ENCODE measurements around the gene PRRT1. TPM values are rescaled to one million over a fixed set of nuclear protein-coding genes. Genes with fewer than 3 reads are reported as not detected.

PRRT1 gene
- total and polyA plus RNA-seq, 12 donors = 0.17 to 2.9 (median 0.69) TPM

DNA sequence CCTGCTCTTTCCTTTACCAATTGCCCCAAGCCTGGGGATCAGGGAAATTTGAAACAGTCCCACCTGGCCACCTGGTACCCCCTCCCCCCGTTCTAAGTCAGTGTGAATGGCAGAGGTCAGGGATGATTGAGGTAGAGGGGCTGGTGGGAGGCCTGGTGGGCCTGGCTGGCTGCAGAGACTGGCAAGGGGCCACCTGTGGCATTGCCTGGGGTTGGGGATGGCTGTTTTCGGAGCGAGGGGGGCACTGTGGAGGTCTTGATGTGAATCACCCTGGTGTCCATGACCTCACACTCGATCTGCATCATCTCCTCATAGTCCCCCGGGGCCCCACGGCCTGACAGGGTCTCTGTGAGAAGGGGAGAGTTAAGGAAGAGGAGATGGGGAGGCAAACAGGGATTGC is 36.1 kb downstream of the PRRT1 start:
- TF ChIP-seq, protein P1, sequence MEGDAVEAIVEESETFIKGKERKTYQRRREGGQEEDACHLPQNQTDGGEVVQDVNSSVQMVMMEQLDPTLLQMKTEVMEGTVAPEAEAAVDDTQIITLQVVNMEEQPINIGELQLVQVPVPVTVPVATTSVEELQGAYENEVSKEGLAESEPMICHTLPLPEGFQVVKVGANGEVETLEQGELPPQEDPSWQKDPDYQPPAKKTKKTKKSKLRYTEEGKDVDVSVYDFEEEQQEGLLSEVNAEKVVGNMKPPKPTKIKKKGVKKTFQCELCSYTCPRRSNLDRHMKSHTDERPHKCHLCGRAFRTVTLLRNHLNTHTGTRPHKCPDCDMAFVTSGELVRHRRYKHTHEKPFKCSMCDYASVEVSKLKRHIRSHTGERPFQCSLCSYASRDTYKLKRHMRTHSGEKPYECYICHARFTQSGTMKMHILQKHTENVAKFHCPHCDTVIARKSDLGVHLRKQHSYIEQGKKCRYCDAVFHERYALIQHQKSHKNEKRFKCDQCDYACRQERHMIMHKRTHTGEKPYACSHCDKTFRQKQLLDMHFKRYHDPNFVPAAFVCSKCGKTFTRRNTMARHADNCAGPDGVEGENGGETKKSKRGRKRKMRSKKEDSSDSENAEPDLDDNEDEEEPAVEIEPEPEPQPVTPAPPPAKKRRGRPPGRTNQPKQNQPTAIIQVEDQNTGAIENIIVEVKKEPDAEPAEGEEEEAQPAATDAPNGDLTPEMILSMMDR (IDR thresholded peaks at IDR 0.05) = no peak
- peaks cover 0 to 59% (median 32%) of the 10 kb centered on the region in 9 donors for H3K36me3 ChIP-seq
- H3K4me1 ChIP-seq = peaks cover 16 to 63% (median 54%) of the 10 kb centered on the region in 9 donors
- no peak for DNase-seq
- no peak overlapping the region for H3K4me3 ChIP-seq
- H3K9me3 ChIP-seq = no peaks in the 10 kb centered on the region
- intact Hi-C loops (cut with DNase I) = loop anchor here in 5 of 10 donors (5.0 to 10.0 kb wide), 4 partner anchors 37 to 129 kb away; partner anchors contain the start of genes PPT2 (in 2 of the 5) and PRRT1 (in 2 of the 5)
- H3K27ac ChIP-seq = peak overlapping the region in 3 of 10 donors; percentile 20 to 96 (median 89)
- no peak for ATAC-seq
- H3K27me3 ChIP-seq = no peaks in the 10 kb centered on the region
- 81 to 88% methylated on average over 6 of the region's 6 CpGs for WGBS, 2 donors

DNA sequence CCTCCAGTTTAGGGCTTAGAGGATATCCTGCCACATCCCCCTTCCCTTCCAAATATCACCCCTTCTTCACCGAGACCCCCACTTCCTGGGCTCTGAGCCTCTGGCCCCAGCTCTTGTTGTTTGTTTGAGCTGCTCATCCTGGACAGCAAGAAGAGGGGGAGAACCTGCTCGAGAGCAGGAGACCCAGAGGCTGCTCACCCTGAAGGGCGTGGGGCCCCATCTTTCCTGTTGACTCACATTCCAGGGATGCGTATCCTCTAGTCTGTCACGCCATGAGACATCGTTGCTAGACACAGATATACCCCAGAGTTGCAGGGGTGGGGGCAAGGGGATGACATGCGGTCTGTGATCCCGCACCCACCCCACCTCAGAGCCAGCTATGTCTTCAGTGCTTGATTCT is 36.9 kb downstream of the PRRT1 start:
- no peaks in the 10 kb centered on the region for H3K27me3 ChIP-seq
- ATAC-seq (no peak), DNase-seq (no peak)
- H3K36me3 ChIP-seq = peaks cover 0 to 51% (median 24%) of the 10 kb centered on the region in 9 donors
- WGBS, 2 donors = 60 to 73% methylated on average over 8 of the region's 8 CpGs
- H3K27ac ChIP-seq = peak overlapping the region in 9 of 10 donors; percentile 5 to 96 (median 84)
- no peak overlapping the region for H3K4me3 ChIP-seq
- peaks cover 21 to 70% (median 58%) of the 10 kb centered on the region in 9 donors for H3K4me1 ChIP-seq
- TF ChIP-seq, protein P1 (IDR thresholded peaks at IDR 0.05) = no peak
- no peaks in the 10 kb centered on the region for H3K9me3 ChIP-seq
- intact Hi-C loops (cut with DNase I) = loop anchor here in 6 of 10 donors (5.0 to 10.0 kb wide), 5 partner anchors 38 to 130 kb away; partner anchors contain the start of genes PPT2 (in 2 of the 6) and PRRT1 (in 2 of the 6)

DNA sequence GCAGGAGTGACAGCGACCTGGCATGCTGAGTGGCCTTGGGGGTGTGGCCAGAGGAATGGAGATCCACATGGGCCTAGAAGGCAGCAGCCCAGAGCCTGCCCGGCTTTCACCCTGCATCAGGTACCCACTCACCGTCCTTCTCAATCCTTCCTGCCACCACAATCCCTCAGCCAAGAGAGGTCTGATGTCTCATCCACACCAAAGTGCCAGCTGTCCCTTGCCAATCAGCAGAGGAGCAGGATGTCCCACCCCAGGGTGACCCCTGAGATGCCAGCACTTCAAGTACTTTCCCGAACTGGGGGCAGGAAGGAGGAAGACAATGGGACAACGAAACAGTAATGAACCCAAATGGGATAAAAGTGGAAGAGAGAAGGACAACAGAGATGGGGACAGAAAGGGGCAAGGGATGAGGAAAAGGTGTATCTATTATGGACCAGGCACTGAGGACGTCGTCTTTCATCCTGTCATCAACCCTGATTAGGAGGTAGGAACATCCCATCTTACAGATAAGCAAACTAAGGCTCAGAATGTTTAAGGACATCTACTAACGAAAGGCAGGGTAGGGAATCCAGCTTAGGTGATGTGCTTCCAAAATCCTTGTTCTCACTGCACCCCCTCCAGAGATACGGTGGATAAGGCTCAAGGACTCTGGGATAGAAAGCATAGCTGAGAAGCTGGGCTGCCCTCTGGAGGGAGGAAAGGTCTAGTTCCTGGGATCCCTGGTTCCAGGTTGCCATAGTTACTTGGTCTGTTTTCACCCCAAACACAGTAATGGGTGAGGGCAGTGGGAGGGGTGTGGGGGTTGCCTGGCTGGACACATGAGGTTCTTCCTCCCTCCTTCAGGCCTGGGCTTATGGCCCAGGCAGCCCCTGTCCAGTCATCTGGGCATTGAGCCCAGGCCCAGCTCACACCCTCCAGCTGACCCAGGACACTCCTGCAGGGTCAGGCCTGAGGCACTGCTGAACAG is 38.1 kb downstream of the PRRT1 start:
- Histone ChIP-seq H3K27me3 (peaks cover 0 to 7% (median 0%) of the 10 kb centered on the region in 7 donors), H3K36me3 (peaks cover 0 to 41% (median 16%) of the 10 kb centered on the region in 9 donors), H3K4me1 (peaks cover 19 to 70% (median 51%) of the 10 kb centered on the region in 9 donors), H3K9me3 (no peaks in the 10 kb centered on the region), H3K27ac (peak overlapping the region; percentile 26 to 96 (median 86)), H3K4me3 (no peak overlapping the region)
- TF ChIP-seq, protein P1 (IDR thresholded peaks at IDR 0.05) = peak in 7 of 9 donors; percentile 21 to 60 (median 43)
- DNase-seq (peak; percentile 85 to 89), ATAC-seq (peak; percentile 52 to 78 (median 69))
- intact Hi-C loops (cut with DNase I) = loop anchor here in 4 of 10 donors (5.0 to 10.0 kb wide), 3 partner anchors 121 to 131 kb away; no protein-coding TSS in a partner anchor
- WGBS, 2 donors = 49 to 60% methylated on average over 9 of the region's 9 CpGs

DNA sequence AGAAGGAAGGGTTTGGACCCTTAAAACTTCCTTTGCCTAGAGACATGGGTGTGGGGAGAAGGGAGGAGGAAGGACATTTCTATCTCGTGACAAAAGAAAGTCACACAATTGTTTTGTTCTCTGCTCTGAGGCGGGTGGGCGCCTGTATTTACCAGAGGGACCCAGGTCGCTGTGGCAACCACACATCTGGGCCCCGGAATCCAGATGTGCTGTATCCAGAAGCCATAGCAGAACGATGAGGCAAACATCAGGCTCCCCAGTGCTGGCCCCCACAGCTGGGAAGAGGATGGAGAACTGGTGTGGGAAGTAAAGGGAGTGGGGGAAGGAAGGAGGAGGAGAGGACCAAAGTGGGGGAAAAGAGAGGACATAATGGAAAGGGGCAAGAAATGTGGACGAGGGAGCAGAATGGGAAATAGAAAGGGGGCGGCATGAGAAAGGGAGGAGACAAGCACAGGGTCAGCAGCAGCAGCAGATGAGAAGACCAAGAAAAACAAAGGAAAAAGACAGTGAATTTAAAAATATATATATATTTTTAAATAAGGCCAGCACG is 39.2 kb downstream of the PRRT1 start:
- Histone ChIP-seq H3K4me3 (no peak overlapping the region), H3K36me3 (peaks cover 0 to 29% (median 6%) of the 10 kb centered on the region in 9 donors), H3K4me1 (peaks cover 29 to 75% (median 62%) of the 10 kb centered on the region in 9 donors), H3K27me3 (peaks cover 0 to 9% (median 0%) of the 10 kb centered on the region in 7 donors), H3K9me3 (no peaks in the 10 kb centered on the region), H3K27ac (peak overlapping the region; percentile 36 to 96 (median 86))
- WGBS, 2 donors = 41 to 59% methylated on average over 9 of the region's 9 CpGs
- TF ChIP-seq, protein P1 (IDR thresholded peaks at IDR 0.05) = no peak
- peak in 6 of 8 donors; percentile 1 to 20 (median 12) for ATAC-seq
- intact Hi-C loops (cut with DNase I) = loop anchor here in 4 of 10 donors (5.0 to 10.0 kb wide), 3 partner anchors 122 to 132 kb away; no protein-coding TSS in a partner anchor
- DNase-seq = peak; percentile 50 to 58
